Measurements from ENCODE around the gene SLX9. TPM values are rescaled to one million over a fixed set of nuclear protein-coding genes. Genes with fewer than 3 reads are reported as not detected.

Gene SLX9
- total and polyA plus RNA-seq, 2 donors (not counting 1 experiment from before 2014, with no cell fraction given), result 11.7 to 15.9 TPM

DNA sequence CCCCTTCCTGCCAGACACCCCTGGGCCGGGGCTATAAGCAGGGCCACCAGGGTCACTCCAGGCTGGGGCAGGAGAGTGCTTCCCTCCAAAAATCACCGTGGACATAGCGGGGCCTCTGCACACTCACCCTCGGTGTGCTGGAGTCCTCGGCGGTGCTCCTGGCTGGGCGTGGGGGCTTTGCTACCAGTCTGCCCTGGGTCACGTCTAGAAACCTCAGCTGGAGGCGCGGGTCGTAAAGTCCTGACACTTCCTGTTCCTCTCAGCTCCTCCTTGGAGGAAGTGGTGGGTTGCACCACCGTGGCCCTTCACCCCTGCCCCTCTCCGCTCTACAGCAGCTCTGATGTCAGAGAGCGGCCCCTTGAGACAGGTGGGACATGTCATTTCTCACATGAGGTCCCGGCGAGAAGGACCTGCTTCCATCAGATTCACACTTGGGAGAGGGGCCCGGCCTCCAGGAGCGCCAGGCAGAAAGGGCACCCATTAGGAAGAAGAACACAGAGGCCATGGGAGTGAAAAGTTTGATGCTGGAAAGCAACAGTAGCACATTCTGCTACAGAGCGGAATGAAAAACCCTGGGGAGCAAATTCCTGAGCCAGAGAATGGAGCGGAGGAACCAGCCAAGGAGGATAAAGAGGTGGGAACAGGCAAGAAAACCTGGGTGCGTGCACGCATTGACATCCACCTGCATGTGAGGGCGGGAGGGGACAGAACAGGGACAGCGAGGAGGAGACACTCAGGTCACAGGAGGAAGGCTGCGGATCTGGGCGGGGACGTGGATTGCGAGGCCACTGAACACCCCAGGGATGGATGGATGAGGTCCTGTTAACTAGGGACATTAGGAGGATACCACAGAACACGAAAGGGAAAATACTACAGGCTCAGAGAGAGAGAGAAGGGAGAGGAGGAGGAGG, 18.9 kb upstream of the SLX9 start, which contains the start of gene ITGB2:
Gene ITGB2, minus strand, starts transcription at position 206 of the 911 bp plus-strand sequence. CDS start 10,117 bp downstream, outside the sequence.
- Histone ChIP-seq H3K27ac (ENCODE audit: low read length in 2 of 2) (peak within 1 kb of the TSS; percentile 82 to 87), H3K27me3 (replicated peaks in 1 of 4; ENCODE audit: control extremely low read depth in 1 of 4, control insufficient read depth in 3 of 4, insufficient read depth in 4 of 4, low read length in 3 of 4) (no peaks in the 10 kb centered on the region), H4K20me1 (ENCODE audit: control insufficient read depth, insufficient read depth, low read length, poor library complexity, severe bottlenecking) (peaks cover 27% of the 10 kb centered on the region), H3K4me3 (ENCODE audit: control extremely low read depth in 1 of 5, extremely low read depth in 1 of 5, insufficient read depth in 1 of 5, low read depth in 2 of 5, low read length in 4 of 5) (peak within 1 kb of the TSS; percentile 74 to 99 (median 87)), H3K79me2 (ENCODE audit: control insufficient read depth, insufficient read depth, low read length) (peaks cover 73% of the 10 kb centered on the region), H3K9ac (ENCODE audit: low read length) (peak within 1 kb of the TSS; percentile 81), H2AFZ (ENCODE audit: insufficient read depth, low read depth, low read length, poor library complexity, severe bottlenecking) (peak within 1 kb of the TSS; percentile 51), H3K9me3 (ENCODE audit: control extremely low read depth in 1 of 3, control insufficient read depth in 2 of 3, insufficient read depth in 1 of 3, low read length in 2 of 3) (no peaks in the 10 kb centered on the region), H3K4me1 (ENCODE audit: control insufficient read depth in 2 of 2, insufficient read depth in 2 of 2, low read length in 2 of 2) (peaks cover 84 to 92% of the 10 kb centered on the region in 2 donors), H3K36me3 (replicated peaks in 1 of 2; ENCODE audit: control extremely low read depth in 1 of 2, control insufficient read depth in 1 of 2, extremely low read depth in 1 of 2, insufficient read depth in 2 of 2, low read length in 1 of 2) (peaks cover 0 to 23% of the 10 kb centered on the region in 2 experiments), H3K4me2 (replicated peaks; ENCODE audit: low read depth, low read length, poor library complexity, severe bottlenecking) (peak within 1 kb of the TSS; percentile 90)
- Mint-ChIP-seq H3K9me3 (ENCODE audit: insufficient read depth) (no peaks in the 10 kb centered on the region), H3K4me1 (peaks cover 81% of the 10 kb centered on the region), H3K4me3 (peak within 1 kb of the TSS; percentile 96), H3K27me3 (no peaks in the 10 kb centered on the region), H3K27ac (peak within 1 kb of the TSS; percentile 89)
- peak; percentile 83 for DNase-seq
- intact Hi-C loops (cut with micrococcal nuclease), result loop anchor here (1.0 kb wide), 1 partner anchor 9 kb away; no protein-coding TSS in a partner anchor
- ChIA-PET POLR2A (interaction anchor here (0.7 to 1.0 kb wide), 2 partner anchors 10 to 197 kb away, joined by 3 to 9 read pairs; no protein-coding TSS in a partner anchor), CTCF (interaction anchor here (0.7 to 3.4 kb wide), 8 partner anchors 9 to 120 kb away, joined by 3 to 22 read pairs (median 5); partner anchors contain the start of gene UBE2G2)
- 31% methylated on average over 24 of the region's 29 CpGs for WGBS (ENCODE audit: insufficient coverage)
- peak; percentile 89 for ATAC-seq (ENCODE audit: low read depth)
- TF ChIP-seq, protein P1, sequence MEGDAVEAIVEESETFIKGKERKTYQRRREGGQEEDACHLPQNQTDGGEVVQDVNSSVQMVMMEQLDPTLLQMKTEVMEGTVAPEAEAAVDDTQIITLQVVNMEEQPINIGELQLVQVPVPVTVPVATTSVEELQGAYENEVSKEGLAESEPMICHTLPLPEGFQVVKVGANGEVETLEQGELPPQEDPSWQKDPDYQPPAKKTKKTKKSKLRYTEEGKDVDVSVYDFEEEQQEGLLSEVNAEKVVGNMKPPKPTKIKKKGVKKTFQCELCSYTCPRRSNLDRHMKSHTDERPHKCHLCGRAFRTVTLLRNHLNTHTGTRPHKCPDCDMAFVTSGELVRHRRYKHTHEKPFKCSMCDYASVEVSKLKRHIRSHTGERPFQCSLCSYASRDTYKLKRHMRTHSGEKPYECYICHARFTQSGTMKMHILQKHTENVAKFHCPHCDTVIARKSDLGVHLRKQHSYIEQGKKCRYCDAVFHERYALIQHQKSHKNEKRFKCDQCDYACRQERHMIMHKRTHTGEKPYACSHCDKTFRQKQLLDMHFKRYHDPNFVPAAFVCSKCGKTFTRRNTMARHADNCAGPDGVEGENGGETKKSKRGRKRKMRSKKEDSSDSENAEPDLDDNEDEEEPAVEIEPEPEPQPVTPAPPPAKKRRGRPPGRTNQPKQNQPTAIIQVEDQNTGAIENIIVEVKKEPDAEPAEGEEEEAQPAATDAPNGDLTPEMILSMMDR (IDR thresholded peaks at IDR 0.05), result no peak
- TF ChIP-seq EZH2 (IDR thresholded peaks at IDR 0.05; ENCODE audit: borderline replicate concordance, insufficient read depth, low read depth, low read length, poor library complexity, severe bottlenecking), result no peak
